B cell (primary cell): ENCODE results near the gene OASL.

Experiments
- EZH2 ChIP-seq: IDR thresholded peaks from 2 replicates; pipeline ENCODE4 v1.6.1; 2012; ENCODE audit warnings: borderline replicate concordance, low read depth, mild to moderate bottlenecking, moderate library complexity, low read length; ENCODE audit not compliant: insufficient read depth, poor library complexity, severe bottlenecking
- TF ChIP-seq, protein P1 (sequence below): fragments of 200-600 bp; IDR thresholded peaks from one replicate; pipeline ENCODE4 v1.8.0; 2022; ENCODE audit warnings: antibody characterized with exemption, mild to moderate bottlenecking

DNA sequence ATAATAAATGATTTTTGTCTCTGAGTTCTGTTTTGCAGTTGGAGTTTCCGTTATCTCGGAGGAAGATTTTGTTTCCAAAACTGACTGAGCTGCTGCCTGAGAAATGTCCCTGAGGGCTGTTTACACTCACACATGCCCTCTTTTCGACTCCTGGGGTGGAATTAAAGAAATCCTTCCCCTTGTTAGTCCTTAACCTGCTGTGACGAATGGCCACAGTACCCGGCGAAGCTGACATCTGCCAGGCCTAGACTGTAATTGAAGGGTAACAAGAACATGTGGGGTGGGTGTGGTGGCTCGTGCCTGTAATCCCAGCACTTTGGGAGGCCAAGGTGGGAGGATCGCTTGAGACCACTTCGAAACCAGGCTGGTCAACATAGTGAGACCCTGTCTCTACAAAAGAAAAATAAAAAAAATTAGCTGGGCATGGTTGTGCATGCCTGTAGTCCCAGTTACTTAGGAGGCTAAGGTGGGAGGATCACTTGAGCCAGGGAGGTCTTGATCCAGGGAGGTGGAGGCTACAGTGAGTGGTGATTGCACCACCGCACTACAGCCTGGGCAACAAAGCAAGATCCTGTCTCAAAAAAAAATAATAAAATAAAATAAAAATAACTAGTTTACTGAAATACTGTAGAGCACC, 8.4 kb downstream of the OASL start:
- TF ChIP-seq, protein P1, sequence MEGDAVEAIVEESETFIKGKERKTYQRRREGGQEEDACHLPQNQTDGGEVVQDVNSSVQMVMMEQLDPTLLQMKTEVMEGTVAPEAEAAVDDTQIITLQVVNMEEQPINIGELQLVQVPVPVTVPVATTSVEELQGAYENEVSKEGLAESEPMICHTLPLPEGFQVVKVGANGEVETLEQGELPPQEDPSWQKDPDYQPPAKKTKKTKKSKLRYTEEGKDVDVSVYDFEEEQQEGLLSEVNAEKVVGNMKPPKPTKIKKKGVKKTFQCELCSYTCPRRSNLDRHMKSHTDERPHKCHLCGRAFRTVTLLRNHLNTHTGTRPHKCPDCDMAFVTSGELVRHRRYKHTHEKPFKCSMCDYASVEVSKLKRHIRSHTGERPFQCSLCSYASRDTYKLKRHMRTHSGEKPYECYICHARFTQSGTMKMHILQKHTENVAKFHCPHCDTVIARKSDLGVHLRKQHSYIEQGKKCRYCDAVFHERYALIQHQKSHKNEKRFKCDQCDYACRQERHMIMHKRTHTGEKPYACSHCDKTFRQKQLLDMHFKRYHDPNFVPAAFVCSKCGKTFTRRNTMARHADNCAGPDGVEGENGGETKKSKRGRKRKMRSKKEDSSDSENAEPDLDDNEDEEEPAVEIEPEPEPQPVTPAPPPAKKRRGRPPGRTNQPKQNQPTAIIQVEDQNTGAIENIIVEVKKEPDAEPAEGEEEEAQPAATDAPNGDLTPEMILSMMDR = no peak
- TF ChIP-seq EZH2 = no peak
